Caki2 (cell line): ENCODE data around the gene LPAR6. TPM values are rescaled to one million over a fixed set of nuclear protein-coding genes. Genes with fewer than 3 reads are reported as not detected.
"Not testable (repeated sequence)": the region's sequence is repeated elsewhere in the genome, so short reads cannot be mapped to it uniquely, and the experiment has no call there.

Experiments
- DNase-seq: peaks from one replicate; pipeline ENCODE4 v3.0.0-alpha.2; 2015; ENCODE audit warnings: low read depth
- in situ Hi-C: cut with HindIII; loops from 2 replicates; pipeline ENCODE4 v1.10.0; 2016; ENCODE audit warnings: low sequenced_read_pairs, low pct_unique_long_range_greater_than_20kb, mixed read lengths
- total RNA-seq: library from RNA; depleted of rRNA; stranded (reverse); fragments of >200 nt; shearing (Covaris generic); gene quantifications from 2 replicates; pipeline ENCODE4 v1.2.3, GENCODE V29; 2014; ENCODE audit warnings: low replicate concordance; rRNA removed

LPAR6 gene, protein sequence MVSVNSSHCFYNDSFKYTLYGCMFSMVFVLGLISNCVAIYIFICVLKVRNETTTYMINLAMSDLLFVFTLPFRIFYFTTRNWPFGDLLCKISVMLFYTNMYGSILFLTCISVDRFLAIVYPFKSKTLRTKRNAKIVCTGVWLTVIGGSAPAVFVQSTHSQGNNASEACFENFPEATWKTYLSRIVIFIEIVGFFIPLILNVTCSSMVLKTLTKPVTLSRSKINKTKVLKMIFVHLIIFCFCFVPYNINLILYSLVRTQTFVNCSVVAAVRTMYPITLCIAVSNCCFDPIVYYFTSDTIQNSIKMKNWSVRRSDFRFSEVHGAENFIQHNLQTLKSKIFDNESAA
- total RNA-seq: not detected in 2 replicates

DNA sequence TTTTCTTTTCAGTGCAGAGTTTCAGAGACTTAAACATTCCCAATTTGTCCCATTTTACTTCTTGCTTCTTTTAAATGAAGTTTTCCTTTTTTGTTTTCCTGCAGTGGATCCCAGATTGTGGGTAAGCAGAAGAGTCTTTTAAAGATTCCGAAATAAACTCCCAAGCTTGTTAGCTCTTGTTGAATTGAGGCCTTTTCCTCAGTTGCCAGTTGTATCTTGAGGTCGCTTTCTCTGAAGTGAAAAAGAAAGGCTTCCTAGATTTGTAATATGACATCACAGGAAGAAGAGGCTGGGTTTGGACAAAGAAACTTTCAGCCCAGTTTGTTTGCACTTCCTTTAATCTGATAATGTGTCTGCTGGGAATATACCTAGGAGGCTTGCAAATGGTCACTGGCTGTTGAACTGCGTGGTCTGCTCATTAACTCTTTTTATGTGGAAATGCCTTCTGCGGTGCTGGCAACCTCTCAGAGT, at the start of gene LPAR6:
LPAR6 (minus strand) TSS at position 233 of the 471 bp plus-strand sequence. CDS start 690 bp downstream, outside the sequence.
- in situ Hi-C loops: no loop called here
- DNase-seq: no peak

DNA sequence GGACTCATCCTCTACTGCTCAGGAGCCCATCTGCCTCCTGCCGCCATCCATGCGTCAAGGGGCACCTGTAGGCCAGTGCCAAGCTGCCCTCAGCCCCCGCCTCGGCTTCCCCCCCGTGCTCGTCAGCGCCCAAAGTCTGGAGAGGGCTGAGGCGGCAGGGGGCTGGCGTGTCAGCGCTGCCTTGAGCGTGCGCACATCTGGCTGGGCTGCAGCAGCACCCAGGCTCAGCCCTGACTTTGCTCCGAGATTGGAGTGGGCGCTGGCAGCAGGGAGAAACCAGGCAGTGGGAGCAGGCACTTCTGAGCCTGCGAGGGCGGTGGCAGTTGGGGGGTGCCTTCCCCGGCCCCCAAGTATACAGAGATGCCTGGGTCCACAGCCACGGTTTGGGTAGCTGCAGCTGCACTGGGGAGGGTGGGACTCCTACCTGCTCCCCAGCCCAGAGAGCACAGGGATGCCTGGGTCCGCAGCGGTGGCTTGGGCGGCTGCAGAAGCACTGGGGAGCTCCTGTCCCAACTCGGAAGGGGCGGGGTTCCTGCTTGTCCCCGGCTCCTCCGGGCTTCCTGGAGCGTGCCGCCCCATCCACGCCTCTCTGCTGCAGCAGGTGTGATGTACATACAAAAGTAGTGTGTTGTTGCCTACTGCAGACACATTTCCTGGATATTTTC, 44.8 kb upstream of the LPAR6 start:
- in situ Hi-C loops: no loop called here
- DNase-seq: no peak

DNA sequence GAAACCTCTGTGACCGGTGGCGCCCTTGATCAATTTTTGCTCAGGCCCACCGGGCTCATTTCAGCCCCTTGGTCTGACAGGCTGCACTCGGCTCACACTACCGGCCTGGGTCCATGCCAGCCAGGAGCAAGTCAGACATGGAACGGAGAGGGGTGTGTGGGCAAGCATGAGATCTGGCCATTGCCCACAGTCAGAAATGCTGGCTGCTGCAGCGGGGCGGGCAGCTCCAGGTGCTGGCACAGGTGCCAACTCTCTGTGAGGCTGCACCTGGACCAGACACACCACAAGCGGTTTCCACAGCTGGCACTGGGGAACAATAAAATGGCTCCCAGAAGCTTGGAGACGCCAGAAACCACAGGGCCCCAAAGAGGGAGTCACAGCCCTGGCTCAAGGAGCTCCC, 43.6 kb upstream of the LPAR6 start:
- in situ Hi-C loops: no loop called here

DNA sequence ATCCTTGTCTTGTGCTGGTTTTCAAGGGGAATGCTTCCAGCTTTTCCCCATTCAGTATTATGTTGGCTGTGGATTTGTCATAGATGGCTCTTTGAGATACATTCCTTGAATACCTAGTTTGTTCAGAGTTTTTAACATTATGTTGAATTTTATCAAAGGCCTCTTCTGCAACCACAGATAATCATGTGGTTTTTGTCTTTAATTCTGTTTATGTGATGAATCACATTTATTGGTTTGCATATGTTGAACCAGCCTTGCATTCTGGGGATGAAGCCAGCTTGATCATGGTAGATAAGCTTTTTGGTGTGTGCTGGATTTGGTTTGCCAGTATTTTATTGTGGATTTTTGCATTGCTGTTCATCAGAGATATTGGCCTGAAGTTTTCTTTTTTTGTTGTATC, 38.3 kb upstream of the LPAR6 start:
- DNase-seq, in situ Hi-C loops: not testable (repeated sequence)

More for the DNA sequence above, 43.6 kb upstream of the LPAR6 start:
- no peak for DNase-seq

DNA sequence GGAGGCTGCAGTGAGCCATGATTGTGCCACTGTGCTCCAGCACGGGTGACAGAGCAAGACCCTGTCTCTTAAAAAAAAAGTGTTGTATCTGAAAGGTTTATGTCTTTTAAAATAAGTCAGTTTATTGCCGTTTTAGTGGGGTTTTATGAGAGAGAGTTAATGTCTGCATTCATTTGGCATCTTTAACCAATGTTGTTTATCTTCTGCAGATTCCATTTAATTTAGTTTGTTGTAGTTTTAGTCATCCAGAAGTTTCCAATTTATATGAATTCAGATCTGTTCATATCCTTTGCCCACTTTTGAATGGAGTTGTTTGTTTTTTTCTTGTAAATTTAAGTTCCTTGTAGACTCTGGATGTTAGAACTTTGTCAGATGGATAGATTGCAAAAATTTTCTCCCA, 36.7 kb upstream of the LPAR6 start:
- no peak for DNase-seq
- in situ Hi-C loops: no loop called here

DNA sequence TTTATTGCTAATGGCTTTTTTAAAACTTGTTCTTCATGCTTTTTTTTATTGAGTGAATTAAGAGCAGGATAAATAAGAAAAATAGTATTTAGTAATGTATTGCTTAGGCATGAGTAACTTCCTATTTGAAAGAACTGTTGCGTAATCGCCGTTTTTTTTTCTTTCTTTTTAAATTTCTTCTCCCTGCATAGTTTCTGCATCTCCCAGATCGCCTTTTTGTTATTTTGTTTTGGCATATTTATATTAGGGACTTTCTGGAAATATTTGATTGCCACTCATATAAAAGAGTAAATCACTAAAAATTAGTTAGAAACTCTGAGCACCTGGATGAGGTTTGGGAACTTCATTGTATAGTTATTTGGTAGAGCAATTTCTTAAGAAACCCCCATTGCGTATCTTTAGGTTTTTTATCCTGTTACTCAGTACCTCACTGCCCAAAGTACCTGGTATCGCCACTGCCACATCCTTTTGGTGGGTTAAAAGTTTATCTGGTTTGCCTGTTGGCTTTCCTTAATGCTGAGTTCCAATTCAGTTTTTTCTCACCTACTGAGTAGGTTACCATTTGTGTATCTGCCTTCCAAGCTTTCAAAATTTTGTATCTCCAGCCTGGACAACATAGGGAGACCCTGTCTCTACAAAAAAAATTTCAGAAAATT, 36.2 kb upstream of the LPAR6 start:
- in situ Hi-C loops: no loop called here
- DNase-seq: no peak

DNA sequence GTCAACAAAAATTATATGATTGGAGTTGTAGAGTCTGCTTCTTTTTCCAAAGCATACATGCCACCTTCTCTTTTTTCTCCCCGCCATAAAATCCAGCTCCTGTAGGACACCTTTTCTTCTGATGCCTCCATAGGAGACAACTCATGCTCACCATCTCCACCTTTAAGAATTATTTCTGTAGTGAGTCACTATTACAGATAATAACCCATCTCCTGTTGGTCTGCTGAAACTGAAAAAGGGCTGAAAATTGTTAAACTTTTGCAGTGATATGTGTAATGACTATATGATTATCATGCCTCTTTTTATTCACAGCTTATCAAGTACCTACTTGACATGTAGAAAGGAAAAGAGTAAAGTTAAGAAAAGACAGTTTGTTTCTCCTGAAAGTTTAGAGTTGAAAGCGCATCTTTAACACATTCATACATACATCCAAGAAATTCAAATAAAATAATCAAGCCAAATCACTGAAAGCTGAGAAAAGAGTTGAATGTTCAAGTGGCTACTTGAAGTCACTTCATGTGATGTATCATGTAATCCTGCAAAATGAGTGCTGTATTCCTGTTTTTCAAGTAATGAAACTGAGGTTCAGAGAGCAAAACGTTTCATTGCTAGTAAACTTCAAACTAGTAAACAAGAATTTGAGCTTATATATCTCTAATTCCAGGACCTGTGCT, 35.5 kb upstream of the LPAR6 start:
- in situ Hi-C loops: no loop called here
- DNase-seq: no peak

DNA sequence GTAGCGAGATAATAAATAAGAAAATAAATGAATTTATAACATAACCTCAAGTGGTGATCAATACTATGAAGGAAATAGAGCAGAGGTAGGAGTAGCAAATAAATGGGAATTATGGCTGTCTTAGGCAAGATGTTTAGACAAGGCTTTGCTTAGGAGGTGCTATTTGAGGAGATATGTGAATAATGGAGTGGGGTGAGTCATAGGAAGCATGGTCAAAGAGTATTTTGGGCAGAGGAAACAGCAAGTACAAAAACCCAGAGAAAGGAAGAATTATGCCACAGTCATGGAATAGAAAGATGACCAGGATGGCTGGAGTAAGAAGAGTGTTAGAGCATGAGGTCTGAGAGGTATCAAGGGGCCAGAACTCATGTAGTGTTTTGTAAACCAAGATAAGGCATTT, 33.6 kb upstream of the LPAR6 start:
- no peak for DNase-seq
- in situ Hi-C loops: no loop called here

DNA sequence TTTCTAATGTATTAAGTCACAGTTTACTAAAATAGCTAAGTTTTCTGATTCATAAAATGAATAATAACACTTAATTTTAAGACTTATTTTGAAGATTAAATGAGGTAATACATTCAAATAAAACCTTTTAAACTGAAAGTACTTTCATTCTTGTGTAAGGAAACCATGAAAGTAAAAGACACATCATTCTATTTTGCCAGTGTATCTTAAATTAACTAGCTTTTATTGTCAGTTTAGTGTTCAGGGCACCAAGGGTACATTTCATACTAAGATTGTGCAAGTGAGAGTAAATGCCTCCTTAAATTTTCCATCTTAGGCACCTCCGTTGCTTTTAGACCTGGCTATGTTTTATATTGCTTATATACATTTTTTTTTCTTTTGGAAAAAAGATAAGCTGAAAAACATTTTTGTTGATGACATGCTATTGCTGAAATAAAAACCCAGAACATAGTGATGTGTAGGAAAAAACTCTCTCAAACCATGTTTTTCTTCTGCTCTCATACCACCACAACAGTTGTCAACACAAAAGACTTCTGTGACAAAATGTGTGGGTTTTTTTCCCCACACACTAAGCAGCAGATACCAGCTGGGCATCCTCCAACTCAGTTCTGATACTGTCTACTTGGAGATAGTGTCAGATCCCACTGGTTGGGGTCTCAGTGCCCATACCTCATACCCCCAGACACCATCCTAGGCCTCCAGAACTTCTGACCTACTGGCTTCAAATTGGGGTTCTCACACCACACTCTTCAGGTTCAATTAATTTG, 30.7 kb upstream of the LPAR6 start:
- in situ Hi-C loops: no loop called here
- DNase-seq: no peak

DNA sequence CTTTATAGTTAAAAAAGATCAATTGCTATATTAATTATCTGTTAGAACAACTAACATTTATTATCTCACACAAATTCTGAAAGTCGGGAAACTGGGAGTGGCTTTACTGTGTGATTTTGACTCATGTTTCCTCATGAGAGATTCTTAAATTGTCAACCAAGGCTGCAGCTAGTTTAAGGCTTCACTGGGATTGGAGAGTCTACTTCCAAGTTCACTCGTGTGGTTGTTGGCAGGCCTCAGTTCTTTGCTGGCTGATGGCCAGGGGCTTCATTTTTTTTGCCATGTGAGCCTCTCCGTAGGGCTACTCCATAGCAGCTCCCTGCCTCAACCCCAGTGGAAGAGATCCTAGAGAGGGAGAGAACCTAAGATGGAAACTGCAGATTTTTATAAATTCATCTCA, 24.5 kb upstream of the LPAR6 start:
- peak; percentile 6 for DNase-seq

DNA sequence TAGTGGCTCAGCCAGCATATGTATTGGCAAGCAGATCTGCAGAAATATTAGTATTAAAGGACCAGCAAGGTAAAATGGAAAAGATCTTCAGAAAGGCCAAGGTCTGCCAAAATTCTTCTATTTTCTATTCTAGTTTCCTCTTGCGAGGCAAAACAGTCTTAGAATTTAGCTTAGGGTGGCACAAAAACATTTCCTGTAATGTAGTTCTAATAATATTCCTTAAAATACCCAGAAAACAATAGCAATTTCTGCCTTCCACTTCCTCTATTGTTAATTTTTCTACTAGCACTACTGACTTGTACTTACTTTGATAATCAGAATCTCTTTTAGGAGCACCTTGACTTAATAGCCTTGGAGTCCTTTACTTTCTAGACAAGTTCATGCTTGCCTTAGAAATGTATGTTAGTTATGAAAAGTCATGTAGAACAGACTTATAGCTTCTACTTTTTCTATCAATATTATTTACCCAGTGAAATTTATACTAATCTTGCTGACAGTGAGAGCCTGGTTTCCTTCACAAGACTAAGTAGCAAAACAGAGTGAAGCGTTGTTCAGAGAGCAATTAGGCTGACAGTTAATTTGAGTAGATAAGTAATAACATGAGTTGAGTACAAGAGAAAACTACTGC, 23.9 kb upstream of the LPAR6 start:
- in situ Hi-C loops: no loop called here
- no peak for DNase-seq

More for the DNA sequence above, 24.5 kb upstream of the LPAR6 start:
- in situ Hi-C loops: no loop called here

DNA sequence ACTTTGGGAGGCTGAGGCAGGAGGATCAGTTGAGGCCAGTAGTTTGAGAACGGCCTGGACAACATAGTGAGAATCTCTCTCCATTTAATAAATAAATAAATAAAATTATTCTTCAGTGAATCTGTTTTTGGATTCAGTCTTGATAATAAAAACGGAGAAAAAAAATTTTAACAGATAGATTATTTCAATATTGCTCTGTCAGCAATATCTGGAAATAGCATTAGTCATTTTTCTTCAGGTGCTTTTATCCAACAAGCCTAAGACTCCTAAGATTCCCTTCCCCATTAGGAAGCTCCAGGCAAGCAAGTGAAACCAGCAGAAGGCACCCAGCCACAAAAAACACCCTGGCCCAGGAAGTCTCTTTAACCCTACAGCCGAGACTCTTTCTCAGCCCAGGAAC, 21.3 kb upstream of the LPAR6 start:
- DNase-seq: no peak
- in situ Hi-C loops: no loop called here

DNA sequence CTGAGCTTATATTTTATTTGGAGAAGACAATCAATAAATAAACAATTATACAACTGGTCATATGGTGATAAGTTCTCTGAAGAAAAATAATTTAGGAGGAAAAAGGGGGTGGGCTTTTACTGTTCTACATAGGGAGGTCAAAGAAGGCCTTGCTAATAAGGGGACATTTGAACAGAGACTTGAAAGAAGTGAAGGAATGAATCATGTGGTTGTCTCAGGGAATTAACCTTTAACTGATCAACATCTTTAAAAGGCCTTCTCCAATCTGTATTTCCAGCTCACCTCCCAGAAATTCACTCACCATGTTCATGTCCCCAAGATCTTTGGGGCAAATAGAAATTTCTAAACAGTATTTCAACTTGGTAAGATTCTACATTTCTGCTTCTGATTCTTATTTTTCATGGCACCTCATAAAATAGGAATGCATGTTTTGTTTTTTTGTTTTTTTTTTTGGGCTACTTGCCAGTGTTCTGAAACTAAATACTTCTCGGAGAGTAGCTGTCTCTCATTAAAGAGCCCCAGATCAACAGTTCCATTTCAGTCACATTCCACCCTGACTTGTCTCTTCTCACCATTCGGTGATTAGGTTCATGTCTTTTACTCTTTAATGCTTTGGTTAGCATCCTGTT, 19.2 kb upstream of the LPAR6 start:
- DNase-seq: no peak
- in situ Hi-C loops: no loop called here

DNA sequence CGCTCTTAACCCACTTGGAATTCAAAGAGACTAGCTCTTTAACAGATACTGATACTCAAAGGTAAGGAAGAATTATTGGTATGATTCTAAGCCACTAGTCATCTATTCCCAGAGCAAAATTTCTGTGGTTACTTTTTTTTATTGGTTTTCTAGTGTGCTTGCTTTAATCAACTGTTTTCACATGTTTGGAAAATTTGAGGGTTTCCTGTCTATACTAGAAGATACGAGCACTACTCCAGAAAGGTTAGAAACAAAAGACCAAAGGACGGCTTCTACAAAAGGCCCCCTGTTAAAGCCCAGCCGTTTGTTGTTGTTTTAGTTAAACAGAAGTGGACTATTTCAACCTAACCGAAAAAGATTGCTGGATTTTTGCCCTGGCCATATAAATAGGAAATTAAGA, 18.5 kb upstream of the LPAR6 start:
- in situ Hi-C loops: no loop called here
- DNase-seq: no peak

DNA sequence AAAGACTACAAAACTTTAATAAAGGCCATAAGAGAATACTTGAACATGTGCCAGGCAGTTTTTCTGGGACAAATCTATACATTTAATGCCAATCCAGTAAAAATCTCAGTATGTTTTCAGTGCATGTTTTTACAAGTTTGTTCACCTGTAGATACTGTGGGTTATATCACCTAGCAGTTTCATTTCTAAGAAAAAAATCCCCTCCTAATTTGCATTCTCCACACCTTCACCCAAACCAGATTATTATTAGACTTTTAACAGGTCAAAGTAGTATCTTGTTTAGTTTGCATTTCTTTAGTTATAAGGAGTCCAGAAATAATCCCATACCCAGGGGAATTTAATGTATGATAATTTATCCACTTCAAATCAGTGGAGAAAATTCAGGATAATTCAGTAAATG, 17.0 kb upstream of the LPAR6 start:
- in situ Hi-C loops: no loop called here
- DNase-seq: no peak

DNA sequence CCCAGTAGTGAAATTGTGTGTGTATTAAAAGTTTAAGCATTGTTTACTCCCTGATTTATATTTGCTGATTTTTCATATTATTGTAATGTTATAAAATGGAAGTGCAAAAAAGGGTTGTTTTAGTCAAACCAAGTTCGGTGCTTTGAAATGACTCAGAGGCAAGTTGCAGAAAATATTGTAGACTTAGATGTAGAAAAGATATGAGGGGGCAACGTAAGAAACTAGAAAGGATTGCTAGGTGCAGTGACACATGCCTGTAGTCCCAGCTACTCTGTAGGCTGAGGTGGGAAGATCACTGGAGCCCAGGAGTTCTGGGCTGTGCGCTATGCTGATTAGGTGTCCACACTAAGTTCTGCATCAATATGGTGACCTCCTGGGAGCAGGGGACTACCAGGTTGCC, 16.1 kb upstream of the LPAR6 start:
- in situ Hi-C loops: no loop called here
- DNase-seq: no peak

DNA sequence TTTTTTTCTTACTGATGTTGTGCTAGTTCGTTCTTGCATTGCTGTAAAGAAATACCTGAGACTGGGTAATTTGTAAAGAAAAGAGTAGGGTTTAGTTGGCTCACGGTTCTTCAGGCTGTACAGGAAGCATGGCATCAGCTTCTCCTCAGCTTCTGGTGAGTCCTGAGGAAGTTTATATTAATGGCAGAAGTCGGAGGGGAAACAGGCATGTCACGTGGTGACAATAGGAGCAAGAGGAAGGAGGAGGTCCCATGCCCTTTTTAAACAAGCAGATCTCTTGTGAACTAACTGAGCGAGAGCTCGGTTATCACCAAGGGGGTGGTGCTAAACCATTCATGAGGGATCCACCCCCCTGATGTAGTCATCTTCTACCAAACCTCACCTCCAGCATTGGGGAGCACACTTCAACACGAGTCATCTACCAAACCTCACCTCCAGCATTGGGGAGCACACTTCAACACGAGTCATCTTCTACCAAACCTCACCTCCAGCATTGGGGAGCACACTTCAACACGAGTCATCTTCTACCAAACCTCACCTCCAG, 13.9 kb upstream of the LPAR6 start:
- in situ Hi-C loops, DNase-seq: not testable (repeated sequence)
